ENCODE data around the gene CALHM3.

CALHM3 gene

GRCh38 chr10:103448746-103449145, 30.3 kb downstream of the CALHM3 start:
- no peak for DNase-seq

DNA sequence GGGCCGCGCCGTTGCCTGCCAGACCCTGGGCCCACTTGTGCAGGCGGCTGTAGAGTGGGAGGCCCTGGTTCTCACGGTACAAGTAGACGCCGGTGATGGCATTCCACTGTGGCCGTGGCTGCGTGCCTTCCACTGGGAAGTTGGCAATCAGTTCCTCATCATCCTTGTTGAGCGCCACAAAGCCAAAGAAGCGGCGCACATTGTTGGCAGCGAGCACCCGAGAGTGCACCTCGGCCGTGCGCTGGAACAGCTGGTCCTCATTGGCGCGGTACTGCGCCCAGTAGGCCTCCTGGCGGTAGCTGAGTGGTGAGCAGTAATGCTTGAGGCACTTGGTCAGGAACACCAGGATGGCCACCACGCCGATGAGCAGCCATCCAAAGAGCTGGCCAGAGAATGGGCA, 31.9 kb downstream of the CALHM3 start:
- DNase-seq = no peak

- no peak for DNase-seq
These were observed 33.1 kb downstream of the CALHM3 start for GRCh38 chr10:103445767-103446567.

DNA sequence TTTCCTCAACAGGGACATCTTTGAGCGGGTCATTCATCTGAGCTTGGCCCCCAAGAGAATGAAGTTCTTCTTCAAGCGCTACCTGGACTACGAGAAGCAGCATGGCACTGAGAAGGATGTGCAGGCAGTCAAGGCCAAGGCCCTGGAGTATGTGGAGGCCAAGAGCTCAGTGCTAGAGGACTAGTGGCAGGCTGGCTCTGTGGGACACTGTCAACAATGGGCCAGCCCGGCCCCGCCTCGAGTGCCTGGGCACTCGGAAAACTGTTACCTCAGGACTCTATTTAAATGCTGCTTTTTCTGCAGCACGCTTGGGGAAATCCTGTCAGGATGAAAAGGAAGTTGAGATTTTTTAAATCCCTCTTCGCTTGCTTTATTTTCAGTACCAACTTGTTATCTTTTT, 33.7 kb downstream of the CALHM3 start:
- DNase-seq = no peak

- DNase-seq = no peak
These were observed 34.6 kb downstream of the CALHM3 start for GRCh38 chr10:103444478-103444877.

DNA sequence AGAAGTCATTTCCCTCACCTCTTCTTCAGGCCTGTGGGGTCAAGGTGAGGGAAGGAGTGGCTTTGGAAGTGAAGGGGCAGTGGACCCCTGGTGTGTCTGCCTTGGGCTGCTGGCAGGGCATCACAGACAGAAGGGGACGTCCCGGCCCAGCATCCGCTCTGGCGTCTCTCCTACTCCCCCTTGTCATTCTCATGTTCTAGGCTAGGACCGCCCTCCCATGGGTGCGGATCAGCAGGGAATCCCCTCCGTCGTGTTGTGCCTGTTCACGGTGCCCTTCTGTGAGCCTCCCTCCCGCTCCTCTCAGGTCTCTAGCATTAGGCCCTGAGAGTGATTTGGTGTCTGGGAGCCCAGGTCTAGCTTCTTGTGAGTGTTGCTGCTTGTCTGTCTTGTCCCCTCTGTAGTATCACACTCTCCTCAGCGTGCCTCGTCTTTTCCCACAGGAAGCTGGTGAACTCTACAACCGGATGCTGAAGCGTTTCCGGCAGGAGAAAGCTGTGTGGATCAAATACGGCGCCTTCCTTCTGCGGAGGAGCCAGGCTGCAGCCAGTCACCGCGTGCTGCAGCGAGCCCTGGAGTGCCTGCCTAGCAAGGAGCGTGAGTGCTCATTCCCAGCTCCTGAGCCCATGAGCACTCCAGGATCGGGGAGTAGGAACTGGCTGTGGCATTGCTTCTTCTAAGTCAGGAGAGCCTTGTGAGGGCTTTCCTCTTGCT, 35.4 kb downstream of the CALHM3 start:
- no peak for DNase-seq

DNA sequence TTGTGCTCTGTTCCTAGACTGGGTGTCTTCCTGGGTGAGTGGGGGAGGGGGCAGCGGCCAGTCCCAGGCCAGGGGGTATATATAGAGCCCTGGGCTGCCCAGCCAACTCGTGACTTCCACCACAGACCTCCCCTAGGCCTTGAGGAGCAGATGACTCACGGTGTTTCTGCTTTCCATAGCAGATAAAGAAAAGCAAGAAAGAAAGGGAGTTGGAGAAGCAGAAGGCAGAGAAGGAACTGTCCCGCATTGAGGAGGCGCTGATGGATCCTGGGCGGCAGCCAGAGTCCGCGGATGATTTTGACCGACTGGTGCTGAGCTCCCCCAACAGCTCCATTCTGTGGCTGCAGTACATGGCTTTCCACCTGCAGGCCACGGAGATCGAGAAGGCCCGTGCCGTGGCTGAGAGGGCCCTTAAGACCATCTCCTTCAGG, 37.0 kb downstream of the CALHM3 start:
- no peak for DNase-seq

DNA sequence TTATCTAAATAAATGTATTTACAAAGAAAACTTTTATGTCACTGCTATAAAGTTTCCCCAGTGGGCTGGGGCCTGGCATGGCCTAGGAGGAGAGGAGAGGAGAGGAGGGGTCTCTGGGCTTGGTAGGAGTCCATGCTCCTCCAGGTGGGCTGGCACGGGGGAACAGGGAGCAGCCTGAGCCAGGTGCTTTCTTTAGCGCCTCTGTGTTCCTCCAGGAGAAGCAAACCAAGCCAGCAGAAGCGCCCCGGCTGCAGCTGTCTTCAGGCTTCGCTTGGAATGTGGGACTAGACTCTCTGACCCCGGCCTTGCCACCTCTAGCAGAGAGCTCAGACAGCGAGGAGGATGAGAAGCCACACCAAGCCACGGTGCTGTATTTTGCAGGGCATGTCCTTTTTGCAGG, 37.4 kb downstream of the CALHM3 start:
- no peak for DNase-seq

- no peak for DNase-seq
These were observed 37.8 kb downstream of the CALHM3 start for GRCh38 chr10:103441206-103441605.

GRCh38 chr10:103440416-103440815, 38.6 kb downstream of the CALHM3 start:
- no peak for DNase-seq

- DNase-seq = no peak
These were observed 39.3 kb downstream of the CALHM3 start for GRCh38 chr10:103439776-103440175.

- no peak for DNase-seq
These were observed 45.2 kb downstream of the CALHM3 start for GRCh38 chr10:103433858-103434257.

DNA sequence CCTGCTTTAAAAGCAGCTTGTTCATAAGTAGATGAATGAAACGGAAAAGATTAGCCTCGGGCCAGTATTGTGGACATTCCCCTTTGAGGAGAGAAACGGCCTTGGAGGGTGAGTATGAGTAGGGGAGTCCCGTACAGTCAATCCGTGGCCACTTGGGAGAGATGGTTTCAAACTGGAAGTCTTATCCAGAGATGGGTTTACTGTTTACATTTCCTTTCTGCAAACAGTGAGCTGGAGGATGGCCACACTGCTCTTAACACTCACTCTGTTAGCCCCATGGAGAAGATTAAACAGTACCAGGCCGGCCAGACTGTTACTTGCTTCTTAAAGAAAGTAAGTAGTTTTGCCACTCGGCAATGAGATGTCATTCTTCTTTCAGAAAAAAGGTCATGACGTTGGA, 47.1 kb downstream of the CALHM3 start:
- no peak for DNase-seq

DNA sequence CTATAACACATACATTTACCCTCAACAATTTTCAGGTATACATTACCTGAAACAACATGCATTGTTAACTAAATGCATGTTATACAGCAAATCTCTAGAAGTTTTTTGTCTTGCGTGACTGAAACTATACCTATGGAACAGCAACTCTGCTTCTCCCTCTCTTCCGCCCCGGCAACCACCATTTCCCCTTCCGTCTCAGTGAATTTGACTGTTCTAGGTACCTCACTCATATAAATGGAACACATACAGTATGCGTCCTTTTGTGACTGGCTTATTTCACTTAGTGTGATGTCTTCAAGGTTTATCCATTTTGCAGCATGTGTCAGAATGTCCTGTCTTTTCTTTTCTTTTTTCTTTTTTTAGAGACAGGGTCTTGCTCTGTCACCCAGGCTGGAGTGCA, 49.4 kb downstream of the CALHM3 start:
- DNase-seq = no peak

GRCh38 chr10:103428989-103429643, 49.9 kb downstream of the CALHM3 start:
- no peak for DNase-seq

GRCh38 chr10:103427866-103428265, 51.2 kb downstream of the CALHM3 start:
- no peak for DNase-seq

DNA sequence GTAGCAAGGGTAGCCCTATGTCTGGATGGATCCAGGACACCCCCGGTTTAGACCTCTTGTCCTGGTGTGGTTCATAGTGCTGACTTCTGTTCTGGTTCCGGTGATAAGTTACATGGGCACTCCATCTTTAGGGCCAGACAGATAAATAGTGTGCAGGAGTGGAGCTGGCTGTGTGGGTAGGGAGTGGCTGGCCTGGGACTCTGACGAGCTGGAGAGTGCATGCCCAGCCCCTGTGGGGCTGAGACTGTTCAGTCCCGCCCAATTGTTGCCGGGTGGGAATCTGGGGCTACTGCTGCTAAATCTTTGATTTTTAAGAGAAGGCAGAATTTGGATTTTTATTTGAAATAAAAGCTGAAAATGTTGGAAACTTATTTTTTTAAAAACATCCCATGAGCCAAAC, 55.3 kb downstream of the CALHM3 start:
- DNase-seq = no peak

Measured in NCI-H526 (cell line).